HEK293 (cell line): ENCODE results near the gene SUDS3.

Experiments used
- EGR2 ChIP-seq: fragments of 450-650 bp; formaldehyde crosslinking; IDR thresholded peaks from 2 replicates; pipeline ENCODE4 v1.5.1; 2016; ENCODE audit warnings: low read depth, missing biosample characterization, missing genetic modification characterization
- GFI1B ChIP-seq: fragments of 450-650 bp; formaldehyde crosslinking; IDR thresholded peaks from 2 replicates; pipeline ENCODE4 v1.5.1; 2016; ENCODE audit warnings: missing biosample characterization, missing genetic modification characterization
- GLI4 ChIP-seq: fragments of 450-650 bp; formaldehyde crosslinking; IDR thresholded peaks from 2 replicates; pipeline ENCODE4 v1.5.1; 2016; ENCODE audit warnings: missing biosample characterization, missing genetic modification characterization
- KLF16 ChIP-seq: fragments of 450-650 bp; formaldehyde crosslinking; IDR thresholded peaks from 2 replicates; pipeline ENCODE4 v1.5.1; 2017; ENCODE audit warnings: missing biosample characterization, missing genetic modification characterization
- OVOL3 ChIP-seq: fragments of 450-650 bp; formaldehyde crosslinking; IDR thresholded peaks from 2 replicates; pipeline ENCODE4 v1.5.1; 2016; ENCODE audit warnings: missing biosample characterization, missing genetic modification characterization
- PBX3 ChIP-seq: sonication (generic); formaldehyde crosslinking; IDR thresholded peaks from 2 replicates; pipeline ENCODE4 v1.8.1; 2022; ENCODE audit warnings: mild to moderate bottlenecking, moderate library complexity, missing genetic modification reagents
- PRDM1 ChIP-seq: fragments of 450-650 bp; formaldehyde crosslinking; IDR thresholded peaks from 2 replicates; pipeline ENCODE4; 2016; ENCODE audit warnings: missing biosample characterization, missing genetic modification characterization
- PRDM4 ChIP-seq: fragments of 450-650 bp; formaldehyde crosslinking; IDR thresholded peaks from 2 replicates; pipeline ENCODE4 v1.5.1; 2017; ENCODE audit warnings: missing biosample characterization, missing genetic modification characterization
- REPIN1 ChIP-seq: fragments of 450-650 bp; formaldehyde crosslinking; IDR thresholded peaks from 2 replicates; pipeline ENCODE4 v1.5.1; 2017; ENCODE audit warnings: missing biosample characterization, missing genetic modification characterization, low read depth
- SETDB1 ChIP-seq: IDR thresholded peaks from one replicate; pipeline ENCODE4 v1.6.1; 2017; ENCODE audit warnings: mild to moderate bottlenecking, low read length, moderate library complexity, mixed read lengths; ENCODE audit not compliant: insufficient read length
- ZIC2 ChIP-seq: fragments of 450-650 bp; formaldehyde crosslinking; IDR thresholded peaks from 2 replicates; pipeline ENCODE4 v1.5.1; 2016; ENCODE audit warnings: missing biosample characterization, missing genetic modification characterization
- ZNF10 ChIP-seq: fragments of 450-650 bp; formaldehyde crosslinking; IDR thresholded peaks from 2 replicates; pipeline ENCODE4 v1.5.1; 2017; ENCODE audit warnings: missing biosample characterization, missing genetic modification characterization
- ZNF146 ChIP-seq: fragments of 450-650 bp; formaldehyde crosslinking; IDR thresholded peaks from 2 replicates; pipeline ENCODE4 v1.5.1; 2016; ENCODE audit warnings: missing biosample characterization, missing genetic modification characterization
- ZNF148 ChIP-seq: fragments of 450-650 bp; formaldehyde crosslinking; IDR thresholded peaks from 2 replicates; pipeline ENCODE4 v1.5.0; 2017; ENCODE audit warnings: missing biosample characterization, missing genetic modification characterization, borderline replicate concordance
- ZNF155 ChIP-seq: fragments of 450-650 bp; formaldehyde crosslinking; IDR thresholded peaks from 2 replicates; pipeline ENCODE4 v1.5.1; 2016; ENCODE audit warnings: missing biosample characterization, missing genetic modification characterization
- ZNF202 ChIP-seq: fragments of 450-650 bp; formaldehyde crosslinking; IDR thresholded peaks from 2 replicates; pipeline ENCODE4 v1.5.1; 2016; ENCODE audit warnings: missing biosample characterization, missing genetic modification characterization, borderline replicate concordance
- ZNF223 ChIP-seq: fragments of 450-650 bp; formaldehyde crosslinking; IDR thresholded peaks from 2 replicates; pipeline ENCODE4 v1.5.1; 2016; ENCODE audit warnings: missing biosample characterization, missing genetic modification characterization
- ZNF24 ChIP-seq: fragments of 450-650 bp; formaldehyde crosslinking; IDR thresholded peaks from 2 replicates; pipeline ENCODE4 v1.5.1; 2016; ENCODE audit warnings: missing biosample characterization, missing genetic modification characterization
- ZNF280C ChIP-seq: fragments of 450-650 bp; formaldehyde crosslinking; IDR thresholded peaks from 2 replicates; pipeline ENCODE4 v1.5.1; 2016; ENCODE audit warnings: missing biosample characterization, missing genetic modification characterization
- ZNF398 ChIP-seq: fragments of 450-650 bp; formaldehyde crosslinking; IDR thresholded peaks from 2 replicates; pipeline ENCODE4 v1.5.1; 2017; ENCODE audit warnings: missing biosample characterization, missing genetic modification characterization
- ZNF521 ChIP-seq: fragments of 450-650 bp; formaldehyde crosslinking; IDR thresholded peaks from 2 replicates; pipeline ENCODE4 v1.5.1; 2017; ENCODE audit warnings: missing biosample characterization, mild to moderate bottlenecking, missing genetic modification characterization
- ZNF549 ChIP-seq: fragments of 450-650 bp; IDR thresholded peaks from 2 replicates; pipeline ENCODE4 v1.5.1; 2018; ENCODE audit warnings: missing biosample characterization, missing genetic modification characterization, mild to moderate bottlenecking, inconsistent platforms, moderate library complexity
- ZNF624 ChIP-seq: fragments of 450-650 bp; formaldehyde crosslinking; IDR thresholded peaks from 2 replicates; pipeline ENCODE4 v1.5.1; 2017; ENCODE audit warnings: missing biosample characterization, missing genetic modification characterization
- ZNF629 ChIP-seq: fragments of 450-650 bp; formaldehyde crosslinking; IDR thresholded peaks from 2 replicates; pipeline ENCODE4 v1.5.1; 2017; ENCODE audit warnings: missing biosample characterization, missing genetic modification characterization
- ZNF670 ChIP-seq: fragments of 450-650 bp; formaldehyde crosslinking; IDR thresholded peaks from 2 replicates; pipeline ENCODE4 v1.5.1; 2016; ENCODE audit warnings: missing biosample characterization, missing genetic modification characterization, low read depth
- ZNF785 ChIP-seq: fragments of 450-650 bp; formaldehyde crosslinking; IDR thresholded peaks from 2 replicates; pipeline ENCODE4 v1.5.1; 2016; ENCODE audit warnings: missing biosample characterization, missing genetic modification characterization
- ZSCAN23 ChIP-seq: fragments of 450-650 bp; formaldehyde crosslinking; IDR thresholded peaks from 2 replicates; pipeline ENCODE4 v1.5.1; 2016; ENCODE audit warnings: missing biosample characterization, missing genetic modification characterization
- ZSCAN4 ChIP-seq: fragments of 450-650 bp; formaldehyde crosslinking; IDR thresholded peaks from 2 replicates; pipeline ENCODE4 v1.5.1; 2017; ENCODE audit warnings: missing biosample characterization, missing genetic modification characterization

Gene SUDS3

GRCh38 chr12:118376089-118377020, at the start of gene SUDS3 (continued):
- TF ChIP-seq ZNF398 (tag by site-specific recombination) (no peak), ZNF785 (tag by site-specific recombination) (peak; percentile 45; the same call in 1 of the 2 replicates), GLI4 (tag by site-specific recombination) (no peak; the same call in 1 of the 2 replicates), PRDM1 (tag by site-specific recombination) (no peak), ZNF155 (tag by site-specific recombination) (no peak), SETDB1 (no peak), ZNF280C (tag by site-specific recombination) (no peak), REPIN1 (tag by site-specific recombination) (no peak), ZNF223 (tag by site-specific recombination) (no peak), ZNF521 (tag by site-specific recombination) (no peak), ZNF629 (peak; percentile 84), PRDM4 (tag by site-specific recombination) (peak; percentile 62; the same call in 1 of the 2 replicates), ZNF202 (no peak), EGR2 (tag by site-specific recombination) (peak; percentile 24; the same call in 1 of the 2 replicates), ZNF148 (no peak), ZNF670 (tag by site-specific recombination) (no peak), ZSCAN23 (tag by site-specific recombination) (0 out of 2 replicates have a peak, but pooled peaks have one; percentile 55), GFI1B (no peak), ZNF24 (tag by site-specific recombination) (peak; percentile 90), ZSCAN4 (tag by site-specific recombination) (no peak), OVOL3 (tag by site-specific recombination) (no peak), ZIC2 (tag by site-specific recombination) (no peak), ZNF146 (peak; percentile 14; the same call in 1 of the 2 replicates), ZNF624 (tag by site-specific recombination) (no peak), PBX3 (CRISPR knock-in tag) (peak; percentile 85; the same call in 1 of the 2 replicates), ZNF549 (tag by site-specific recombination) (no peak), KLF16 (tag by site-specific recombination) (peak; percentile 87), ZNF10 (peak; percentile 50; the same call in 1 of the 2 replicates)
